GM23338 (cell line): ENCODE measurements around the gene ANKRD40CL. TPM values are rescaled to one million over a fixed set of nuclear protein-coding genes. Genes with fewer than 3 reads are reported as not detected.

Experiments used
- ATAC-seq: fragments of 200-7000 bp; cut with Tn5 transposase; 3 replicates; pipeline ENCODE4 v1.9.1; 2020
- DNase-seq: peaks from one replicate; pipeline ENCODE4 v3.0.0-alpha.2; 2015; ENCODE audit warnings: low spot score
- H2AFZ ChIP-seq: fragments of 200-600 bp; sonication (generic); 2 replicates; pipeline ENCODE4 v1.8.0; 2016; ENCODE audit warnings: antibody characterized with exemption, mild to moderate bottlenecking, moderate library complexity
- H3F3A ChIP-seq: fragments of 200-600 bp; sonication (generic); replicated peaks from 2 replicates; pipeline ENCODE4 v1.8.0; 2017; ENCODE audit warnings: antibody characterized with exemption, mixed run types, low read depth
- H3K27ac ChIP-seq: fragments of 200-600 bp; sonication (generic); 2 replicates; pipeline ENCODE4 v1.6.1; 2016; ENCODE audit warnings: low read depth
- H3K27me3 ChIP-seq: fragments of 200-600 bp; sonication (generic); 2 replicates; pipeline ENCODE4 v1.8.0; 2016; ENCODE audit warnings: mild to moderate bottlenecking, mixed run types, moderate library complexity; ENCODE audit not compliant: insufficient read depth
- H3K36me3 ChIP-seq: fragments of 200-600 bp; sonication (generic); 2 replicates; pipeline ENCODE4 v1.8.0; 2016; ENCODE audit warnings: mild to moderate bottlenecking; ENCODE audit not compliant: insufficient read depth
- H3K4me1 ChIP-seq: fragments of 200-600 bp; sonication (generic); 2 replicates; pipeline ENCODE4 v1.8.0; 2016; ENCODE audit warnings: mild to moderate bottlenecking, moderate library complexity; ENCODE audit not compliant: insufficient read depth
- H3K4me2 ChIP-seq: fragments of 200-600 bp; sonication (generic); 2 replicates; pipeline ENCODE4 v1.7.1; 2017; ENCODE audit warnings: mixed run types
- H3K4me3 ChIP-seq: fragments of 200-600 bp; sonication (generic); 2 replicates; pipeline ENCODE4 v1.6.1; 2016; ENCODE audit warnings: mixed run types
- H3K79me2 ChIP-seq: fragments of 200-600 bp; sonication (generic); replicated peaks from 2 replicates; pipeline ENCODE4 v1.8.0; 2017; ENCODE audit warnings: mild to moderate bottlenecking; ENCODE audit not compliant: insufficient read depth
- H3K9me2 ChIP-seq: fragments of 200-600 bp; sonication (generic); 2 replicates; pipeline ENCODE4 v1.8.0; 2017; ENCODE audit not compliant: insufficient read depth
- H4K20me1 ChIP-seq: fragments of 200-600 bp; sonication (generic); replicated peaks from 2 replicates; pipeline ENCODE4 v1.8.0; 2017; ENCODE audit warnings: mild to moderate bottlenecking; ENCODE audit not compliant: insufficient read depth
- H3K27ac Mint-ChIP-seq: 2 replicates; pipeline ENCODE4 v1.8.0; 2020; ENCODE audit warnings: inconsistent platforms, mild to moderate bottlenecking, moderate library complexity, mixed read lengths
- H3K27me3 Mint-ChIP-seq: 3 replicates; pipeline ENCODE4 v1.8.0; 2022; ENCODE audit warnings: low read depth, mild to moderate bottlenecking, moderate library complexity, mixed read lengths, inconsistent platforms; ENCODE audit not compliant: insufficient read depth, poor library complexity
- H3K36me3 Mint-ChIP-seq: 3 replicates; pipeline ENCODE4 v1.8.0; 2021; ENCODE audit warnings: low read depth, mild to moderate bottlenecking, inconsistent platforms, moderate library complexity, mixed read lengths
- H3K4me1 Mint-ChIP-seq: 3 replicates; pipeline ENCODE4 v1.8.0; 2020; ENCODE audit warnings: mild to moderate bottlenecking, inconsistent platforms, mixed read lengths
- H3K4me3 Mint-ChIP-seq: 3 replicates; pipeline ENCODE4 v1.8.0; 2021; ENCODE audit warnings: moderate library complexity, mild to moderate bottlenecking, inconsistent platforms, mixed read lengths
- H3K9me3 Mint-ChIP-seq: 3 replicates; pipeline ENCODE4 v1.8.0; 2020; ENCODE audit warnings: moderate library complexity, mild to moderate bottlenecking, inconsistent platforms, mixed read lengths
- CREB1 ChIP-seq: fragments of 250-450 bp; sonication (Bioruptor Pico); IDR thresholded peaks from 2 replicates; pipeline ENCODE4 v1.5.0; 2020; ENCODE audit warnings: low read depth, mild to moderate bottlenecking, moderate library complexity
- CTCF ChIP-seq, 2 experiments: fragments of 200-600 bp in 1 of 2; sonication (generic) in 1 of 2; conservative IDR thresholded peaks; 2 replicates each; pipeline versions ENCODE4 v1.5.1 to v1.6.1; 2016 to 2017; ENCODE audit warnings: antibody characterized with exemption in 2 of 2, low read depth in 2 of 2, mild to moderate bottlenecking in 2 of 2, moderate library complexity in 1 of 2
- ETS1 ChIP-seq: IDR thresholded peaks from 2 replicates; pipeline ENCODE4 v1.6.1; 2016; ENCODE audit warnings: antibody characterized with exemption
- EZH2 ChIP-seq: fragments of 200-600 bp; sonication (generic); IDR thresholded peaks from one replicate; pipeline ENCODE4 v1.8.0; 2017; ENCODE audit warnings: antibody characterized with exemption, mild to moderate bottlenecking, low read depth; ENCODE audit not compliant: unreplicated experiment
- EZH2phosphoT487 ChIP-seq: fragments of 200-600 bp; sonication (generic); IDR thresholded peaks from one replicate; pipeline ENCODE4 v1.8.1; 2018; ENCODE audit warnings: antibody characterized with exemption; ENCODE audit not compliant: unreplicated experiment
- JUNB ChIP-seq: IDR thresholded peaks from one replicate; pipeline ENCODE4 v1.6.1; 2016; ENCODE audit warnings: antibody characterized with exemption; ENCODE audit not compliant: unreplicated experiment
- NANOG ChIP-seq: IDR thresholded peaks from 2 replicates; pipeline ENCODE4 v1.6.1; 2016; ENCODE audit warnings: antibody characterized with exemption, borderline replicate concordance
- POLR2AphosphoS5 ChIP-seq: IDR thresholded peaks from 2 replicates; pipeline ENCODE4 v1.6.1; 2016; ENCODE audit warnings: antibody characterized with exemption, low read depth
- REST ChIP-seq: IDR thresholded peaks from one replicate; pipeline ENCODE4 v1.6.1; 2018; ENCODE audit warnings: antibody characterized with exemption; ENCODE audit not compliant: unreplicated experiment
- STAT1 ChIP-seq: IDR thresholded peaks from one replicate; pipeline ENCODE4 v1.6.1; 2016; ENCODE audit warnings: antibody characterized with exemption; ENCODE audit not compliant: unreplicated experiment
- ZNF114 ChIP-seq: fragments of 250-450 bp; sonication (Bioruptor Pico); IDR thresholded peaks from 2 replicates; pipeline ENCODE4 v1.5.0; 2020; ENCODE audit warnings: mild to moderate bottlenecking, moderate library complexity
- ZNF331 ChIP-seq: fragments of 250-450 bp; sonication (Bioruptor Pico); IDR thresholded peaks from 2 replicates; pipeline ENCODE4 v1.5.0; 2020; ENCODE audit warnings: low read depth, mild to moderate bottlenecking, moderate library complexity
- ZNF462 ChIP-seq: fragments of 250-450 bp; sonication (Bioruptor Pico); IDR thresholded peaks from 2 replicates; pipeline ENCODE4 v1.5.0; 2020; ENCODE audit warnings: mild to moderate bottlenecking, moderate library complexity
- long read RNA-seq: library from polyadenylated mRNA; unstranded; transcript quantifications from one replicate; pipeline ENCODE4 v2.0.0, GENCODE V29; 2020; ENCODE audit not compliant: unreplicated experiment
- polyA plus RNA-seq: library from polyadenylated mRNA; unstranded; fragments of >200 nt; fragmentation: Nextera tagmentation; extraction: Ambion mirVana; gene quantifications from 2 replicates; pipeline ENCODE4 v1.2.1, GENCODE V29; 2016
- total RNA-seq: library from RNA; depleted of rRNA; stranded (reverse); fragments of >200 nt; shearing (Covaris generic); gene quantifications from 2 replicates; pipeline ENCODE4 v1.2.3, GENCODE V29; 2014; rRNA removed

The ANKRD40CL gene
- total RNA-seq = not detected in 2 replicates
- not detected in 2 replicates for polyA plus RNA-seq
- long read RNA-seq = 0 reads

GRCh38 chr17:50767446-50767845 is at the start of gene ANKRD40CL:
Gene ANKRD40CL, minus strand, starts transcription at chr17:50767518. Its CDS starts 605 bp downstream, at chr17:50766913.
- ATAC-seq (no peak), DNase-seq (no peak)
- Histone ChIP-seq H3K9me2 (no peaks in the 10 kb centered on the region), H3K27ac (no peak within 1 kb of the TSS), H3K36me3 (no peaks in the 10 kb centered on the region; the same call in 1 of the 2 replicates), H3K27me3 (no peaks in the 10 kb centered on the region), H4K20me1 (no peaks in the 10 kb centered on the region), H3K4me2 (no peak within 1 kb of the TSS), H3K4me1 (peaks cover 11% of the 10 kb centered on the region; the same call in 1 of the 2 replicates), H3F3A (no peaks in the 10 kb centered on the region), H2AFZ (peak within 1 kb of the TSS; percentile 88; the same call in 1 of the 2 replicates), H3K79me2 (no peaks in the 10 kb centered on the region), H3K4me3 (no peak within 1 kb of the TSS)
- Mint-ChIP-seq H3K4me1 (peaks cover 20% of the 10 kb centered on the region), H3K36me3 (no peaks in the 10 kb centered on the region), H3K9me3 (no peaks in the 10 kb centered on the region), H3K27ac (no peak within 1 kb of the TSS), H3K27me3 (peaks cover 13% of the 10 kb centered on the region), H3K4me3 (no peak within 1 kb of the TSS)
- no peak for TF ChIP-seq EZH2
- no peak for TF ChIP-seq CREB1
- no peak for TF ChIP-seq JUNB
- no peak for TF ChIP-seq CTCF (conservative IDR thresholded peaks at IDR 0.05; ENCODE audit: low read depth in 2 of 2)
- TF ChIP-seq REST = no peak
- no peak for TF ChIP-seq NANOG
- no peak for TF ChIP-seq ZNF114 (CRISPR knock-in tag)
- no peak for TF ChIP-seq ZNF462 (CRISPR knock-in tag)
- no peak for TF ChIP-seq ETS1
- no peak for TF ChIP-seq EZH2phosphoT487
- TF ChIP-seq ZNF331 (CRISPR knock-in tag) = no peak
- TF ChIP-seq STAT1 = no peak
- TF ChIP-seq POLR2AphosphoS5 = no peak
